Measurements from ENCODE around the gene AUP1. TPM values are rescaled to one million over a fixed set of nuclear protein-coding genes. Genes with fewer than 3 reads are reported as not detected.
A peak's percentile ranks its signal among the peaks of the same experiment; 100 is the strongest.

AUP1 gene
- total and polyA plus RNA-seq, 2 experiments from 2014 or later: 98.7 to 105 TPM

DNA sequence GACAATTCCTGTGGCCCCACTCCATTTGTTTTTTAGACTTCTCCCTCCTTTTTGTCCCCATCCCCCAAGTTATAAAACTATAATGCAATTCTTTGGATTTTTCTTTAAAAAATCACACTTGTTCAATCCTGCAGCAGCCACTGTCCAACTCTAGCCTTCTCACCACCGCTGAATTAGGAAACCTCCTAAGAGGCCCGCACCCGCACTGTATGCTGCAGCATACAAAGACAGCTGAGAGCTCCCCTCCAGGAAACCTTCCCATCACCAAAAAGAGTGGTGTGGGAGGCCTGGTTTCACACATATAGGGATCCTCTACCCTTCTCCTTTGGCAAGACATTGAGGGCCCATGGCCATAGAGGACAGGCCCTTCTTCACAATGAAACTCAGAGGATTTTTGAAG lies 24.9 kb downstream of the AUP1 start:
- Histone ChIP-seq H3K36me3 (ENCODE audit: insufficient read depth) (peaks cover 7% of the 10 kb centered on the region; the same call in 1 of the 2 replicates), H3K27ac (ENCODE audit: low read depth) (no peak overlapping the region), H2AFZ (no peak overlapping the region), H3K79me2 (replicated peaks; ENCODE audit: insufficient read depth) (peaks cover 8% of the 10 kb centered on the region), H3K4me3 (peak overlapping the region; percentile 71; the same call in 1 of the 2 replicates), H3K4me1 (ENCODE audit: insufficient read depth) (peaks cover 46% of the 10 kb centered on the region), H3K9me2 (ENCODE audit: insufficient read depth) (no peaks in the 10 kb centered on the region), H3F3A (replicated peaks; ENCODE audit: low read depth) (peaks cover 29% of the 10 kb centered on the region), H4K20me1 (replicated peaks; ENCODE audit: insufficient read depth) (peaks cover 11% of the 10 kb centered on the region), H3K4me2 (peak overlapping the region; percentile 95), H3K27me3 (ENCODE audit: insufficient read depth) (peaks cover 92% of the 10 kb centered on the region)
- H3K36me3 Mint-ChIP-seq (ENCODE audit: low read depth): peaks cover 28% of the 10 kb centered on the region
- TF ChIP-seq, protein P1, sequence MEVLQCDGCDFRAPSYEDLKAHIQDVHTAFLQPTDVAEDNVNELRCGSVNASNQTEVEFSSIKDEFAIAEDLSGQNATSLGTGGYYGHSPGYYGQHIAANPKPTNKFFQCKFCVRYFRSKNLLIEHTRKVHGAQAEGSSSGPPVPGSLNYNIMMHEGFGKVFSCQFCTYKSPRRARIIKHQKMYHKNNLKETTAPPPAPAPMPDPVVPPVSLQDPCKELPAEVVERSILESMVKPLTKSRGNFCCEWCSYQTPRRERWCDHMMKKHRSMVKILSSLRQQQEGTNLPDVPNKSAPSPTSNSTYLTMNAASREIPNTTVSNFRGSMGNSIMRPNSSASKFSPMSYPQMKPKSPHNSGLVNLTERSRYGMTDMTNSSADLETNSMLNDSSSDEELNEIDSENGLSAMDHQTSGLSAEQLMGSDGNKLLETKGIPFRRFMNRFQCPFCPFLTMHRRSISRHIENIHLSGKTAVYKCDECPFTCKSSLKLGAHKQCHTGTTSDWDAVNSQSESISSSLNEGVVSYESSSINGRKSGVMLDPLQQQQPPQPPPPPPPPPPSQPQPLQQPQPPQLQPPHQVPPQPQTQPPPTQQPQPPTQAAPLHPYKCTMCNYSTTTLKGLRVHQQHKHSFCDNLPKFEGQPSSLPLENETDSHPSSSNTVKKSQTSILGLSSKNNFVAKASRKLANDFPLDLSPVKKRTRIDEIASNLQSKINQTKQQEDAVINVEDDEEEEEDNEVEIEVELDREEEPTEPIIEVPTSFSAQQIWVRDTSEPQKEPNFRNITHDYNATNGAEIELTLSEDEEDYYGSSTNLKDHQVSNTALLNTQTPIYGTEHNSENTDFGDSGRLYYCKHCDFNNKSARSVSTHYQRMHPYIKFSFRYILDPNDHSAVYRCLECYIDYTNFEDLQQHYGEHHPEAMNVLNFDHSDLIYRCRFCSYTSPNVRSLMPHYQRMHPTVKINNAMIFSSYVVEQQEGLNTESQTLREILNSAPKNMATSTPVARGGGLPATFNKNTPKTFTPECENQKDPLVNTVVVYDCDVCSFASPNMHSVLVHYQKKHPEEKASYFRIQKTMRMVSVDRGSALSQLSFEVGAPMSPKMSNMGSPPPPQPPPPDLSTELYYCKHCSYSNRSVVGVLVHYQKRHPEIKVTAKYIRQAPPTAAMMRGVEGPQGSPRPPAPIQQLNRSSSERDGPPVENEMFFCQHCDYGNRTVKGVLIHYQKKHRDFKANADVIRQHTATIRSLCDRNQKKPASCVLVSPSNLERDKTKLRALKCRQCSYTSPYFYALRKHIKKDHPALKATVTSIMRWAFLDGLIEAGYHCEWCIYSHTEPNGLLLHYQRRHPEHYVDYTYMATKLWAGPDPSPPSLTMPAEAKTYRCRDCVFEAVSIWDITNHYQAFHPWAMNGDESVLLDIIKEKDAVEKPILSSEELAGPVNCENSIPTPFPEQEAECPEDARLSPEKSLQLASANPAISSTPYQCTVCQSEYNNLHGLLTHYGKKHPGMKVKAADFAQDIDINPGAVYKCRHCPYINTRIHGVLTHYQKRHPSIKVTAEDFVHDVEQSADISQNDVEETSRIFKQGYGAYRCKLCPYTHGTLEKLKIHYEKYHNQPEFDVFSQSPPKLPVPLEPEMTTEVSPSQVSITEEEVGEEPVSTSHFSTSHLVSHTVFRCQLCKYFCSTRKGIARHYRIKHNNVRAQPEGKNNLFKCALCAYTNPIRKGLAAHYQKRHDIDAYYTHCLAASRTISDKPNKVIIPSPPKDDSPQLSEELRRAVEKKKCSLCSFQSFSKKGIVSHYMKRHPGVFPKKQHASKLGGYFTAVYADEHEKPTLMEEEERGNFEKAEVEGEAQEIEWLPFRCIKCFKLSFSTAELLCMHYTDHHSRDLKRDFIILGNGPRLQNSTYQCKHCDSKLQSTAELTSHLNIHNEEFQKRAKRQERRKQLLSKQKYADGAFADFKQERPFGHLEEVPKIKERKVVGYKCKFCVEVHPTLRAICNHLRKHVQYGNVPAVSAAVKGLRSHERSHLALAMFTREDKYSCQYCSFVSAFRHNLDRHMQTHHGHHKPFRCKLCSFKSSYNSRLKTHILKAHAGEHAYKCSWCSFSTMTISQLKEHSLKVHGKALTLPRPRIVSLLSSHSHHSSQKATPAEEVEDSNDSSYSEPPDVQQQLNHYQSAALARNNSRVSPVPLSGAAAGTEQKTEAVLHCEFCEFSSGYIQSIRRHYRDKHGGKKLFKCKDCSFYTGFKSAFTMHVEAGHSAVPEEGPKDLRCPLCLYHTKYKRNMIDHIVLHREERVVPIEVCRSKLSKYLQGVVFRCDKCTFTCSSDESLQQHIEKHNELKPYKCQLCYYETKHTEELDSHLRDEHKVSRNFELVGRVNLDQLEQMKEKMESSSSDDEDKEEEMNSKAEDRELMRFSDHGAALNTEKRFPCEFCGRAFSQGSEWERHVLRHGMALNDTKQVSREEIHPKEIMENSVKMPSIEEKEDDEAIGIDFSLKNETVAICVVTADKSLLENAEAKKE (CRISPR knock-in tag; IDR thresholded peaks at IDR 0.05): no peak
- TF ChIP-seq ZNF331 (CRISPR knock-in tag; IDR thresholded peaks at IDR 0.05; ENCODE audit: low read depth) (no peak), STAT1 (IDR thresholded peaks at IDR 0.05; ENCODE audit: unreplicated experiment) (no peak), NANOG (IDR thresholded peaks at IDR 0.05; ENCODE audit: borderline replicate concordance) (no peak)
- TF ChIP-seq, protein P2, sequence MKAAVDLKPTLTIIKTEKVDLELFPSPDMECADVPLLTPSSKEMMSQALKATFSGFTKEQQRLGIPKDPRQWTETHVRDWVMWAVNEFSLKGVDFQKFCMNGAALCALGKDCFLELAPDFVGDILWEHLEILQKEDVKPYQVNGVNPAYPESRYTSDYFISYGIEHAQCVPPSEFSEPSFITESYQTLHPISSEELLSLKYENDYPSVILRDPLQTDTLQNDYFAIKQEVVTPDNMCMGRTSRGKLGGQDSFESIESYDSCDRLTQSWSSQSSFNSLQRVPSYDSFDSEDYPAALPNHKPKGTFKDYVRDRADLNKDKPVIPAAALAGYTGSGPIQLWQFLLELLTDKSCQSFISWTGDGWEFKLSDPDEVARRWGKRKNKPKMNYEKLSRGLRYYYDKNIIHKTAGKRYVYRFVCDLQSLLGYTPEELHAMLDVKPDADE (IDR thresholded peaks at IDR 0.05): no peak
- TF ChIP-seq, protein P3, sequence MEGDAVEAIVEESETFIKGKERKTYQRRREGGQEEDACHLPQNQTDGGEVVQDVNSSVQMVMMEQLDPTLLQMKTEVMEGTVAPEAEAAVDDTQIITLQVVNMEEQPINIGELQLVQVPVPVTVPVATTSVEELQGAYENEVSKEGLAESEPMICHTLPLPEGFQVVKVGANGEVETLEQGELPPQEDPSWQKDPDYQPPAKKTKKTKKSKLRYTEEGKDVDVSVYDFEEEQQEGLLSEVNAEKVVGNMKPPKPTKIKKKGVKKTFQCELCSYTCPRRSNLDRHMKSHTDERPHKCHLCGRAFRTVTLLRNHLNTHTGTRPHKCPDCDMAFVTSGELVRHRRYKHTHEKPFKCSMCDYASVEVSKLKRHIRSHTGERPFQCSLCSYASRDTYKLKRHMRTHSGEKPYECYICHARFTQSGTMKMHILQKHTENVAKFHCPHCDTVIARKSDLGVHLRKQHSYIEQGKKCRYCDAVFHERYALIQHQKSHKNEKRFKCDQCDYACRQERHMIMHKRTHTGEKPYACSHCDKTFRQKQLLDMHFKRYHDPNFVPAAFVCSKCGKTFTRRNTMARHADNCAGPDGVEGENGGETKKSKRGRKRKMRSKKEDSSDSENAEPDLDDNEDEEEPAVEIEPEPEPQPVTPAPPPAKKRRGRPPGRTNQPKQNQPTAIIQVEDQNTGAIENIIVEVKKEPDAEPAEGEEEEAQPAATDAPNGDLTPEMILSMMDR (conservative IDR thresholded peaks at IDR 0.05; ENCODE audit: low read depth in 2 of 2): no peak
- TF ChIP-seq, protein P4, sequence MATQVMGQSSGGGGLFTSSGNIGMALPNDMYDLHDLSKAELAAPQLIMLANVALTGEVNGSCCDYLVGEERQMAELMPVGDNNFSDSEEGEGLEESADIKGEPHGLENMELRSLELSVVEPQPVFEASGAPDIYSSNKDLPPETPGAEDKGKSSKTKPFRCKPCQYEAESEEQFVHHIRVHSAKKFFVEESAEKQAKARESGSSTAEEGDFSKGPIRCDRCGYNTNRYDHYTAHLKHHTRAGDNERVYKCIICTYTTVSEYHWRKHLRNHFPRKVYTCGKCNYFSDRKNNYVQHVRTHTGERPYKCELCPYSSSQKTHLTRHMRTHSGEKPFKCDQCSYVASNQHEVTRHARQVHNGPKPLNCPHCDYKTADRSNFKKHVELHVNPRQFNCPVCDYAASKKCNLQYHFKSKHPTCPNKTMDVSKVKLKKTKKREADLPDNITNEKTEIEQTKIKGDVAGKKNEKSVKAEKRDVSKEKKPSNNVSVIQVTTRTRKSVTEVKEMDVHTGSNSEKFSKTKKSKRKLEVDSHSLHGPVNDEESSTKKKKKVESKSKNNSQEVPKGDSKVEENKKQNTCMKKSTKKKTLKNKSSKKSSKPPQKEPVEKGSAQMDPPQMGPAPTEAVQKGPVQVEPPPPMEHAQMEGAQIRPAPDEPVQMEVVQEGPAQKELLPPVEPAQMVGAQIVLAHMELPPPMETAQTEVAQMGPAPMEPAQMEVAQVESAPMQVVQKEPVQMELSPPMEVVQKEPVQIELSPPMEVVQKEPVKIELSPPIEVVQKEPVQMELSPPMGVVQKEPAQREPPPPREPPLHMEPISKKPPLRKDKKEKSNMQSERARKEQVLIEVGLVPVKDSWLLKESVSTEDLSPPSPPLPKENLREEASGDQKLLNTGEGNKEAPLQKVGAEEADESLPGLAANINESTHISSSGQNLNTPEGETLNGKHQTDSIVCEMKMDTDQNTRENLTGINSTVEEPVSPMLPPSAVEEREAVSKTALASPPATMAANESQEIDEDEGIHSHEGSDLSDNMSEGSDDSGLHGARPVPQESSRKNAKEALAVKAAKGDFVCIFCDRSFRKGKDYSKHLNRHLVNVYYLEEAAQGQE (IDR thresholded peaks at IDR 0.05; ENCODE audit: unreplicated experiment): no peak
- ATAC-seq (no peak), DNase-seq (ENCODE audit: low spot score) (no peak)
- peaks cover 96% of the 10 kb centered on the region for H3K27me3 Mint-ChIP-seq (ENCODE audit: insufficient read depth, low read depth, poor library complexity)
- no peaks in the 10 kb centered on the region; the same call in 1 of the 3 replicates for H3K9me3 Mint-ChIP-seq
- H3K4me1 Mint-ChIP-seq: peaks cover 53% of the 10 kb centered on the region
- no peak overlapping the region for H3K27ac Mint-ChIP-seq
- H3K4me3 Mint-ChIP-seq: peak overlapping the region; percentile 86
